ENCODE results near the gene RAB40AL. TPM values are rescaled to one million over a fixed set of nuclear protein-coding genes. Genes with fewer than 3 reads are reported as not detected.

Gene RAB40AL
- polyA plus RNA-seq, 1 of the 3 experiments (the other 2 are of a cell fraction), result 0.67 TPM

GRCh38 chrX:102934624-102935023 lies 2.4 kb upstream of the RAB40AL start:
- Histone ChIP-seq H3K27me3 (ENCODE audit: insufficient read depth) (no peaks in the 10 kb centered on the region), H3F3A (replicated peaks; ENCODE audit: insufficient read depth) (no peaks in the 10 kb centered on the region), H3K9me3 (no peaks in the 10 kb centered on the region), H3K9ac (no peak overlapping the region), H3K36me3 (replicated peaks in 1 of 2; ENCODE audit: control insufficient read depth in 1 of 2, insufficient read depth in 2 of 2, low read length in 1 of 2) (no peaks in the 10 kb centered on the region), H3K9me2 (no peaks in the 10 kb centered on the region), H3K27ac (ENCODE audit: low read depth in 2 of 2, low read length in 1 of 2) (no peak overlapping the region), H3K79me2 (ENCODE audit: insufficient read depth) (no peaks in the 10 kb centered on the region), H3K4me3 (ENCODE audit: low read depth in 2 of 2, low read length in 1 of 2) (no peak overlapping the region), H3K4me2 (no peak overlapping the region), H2AFZ (ENCODE audit: low read depth) (no peak overlapping the region), H3K4me1 (ENCODE audit: control insufficient read depth in 1 of 2, insufficient read depth in 2 of 2, low read depth in 1 of 2, low read length in 1 of 2) (no peaks in the 10 kb centered on the region), H4K20me1 (ENCODE audit: insufficient read depth) (no peaks in the 10 kb centered on the region)
- TF ChIP-seq RCOR1 (IDR thresholded peaks at IDR 0.05; ENCODE audit: low read length) (no peak), EZH2phosphoT487 (IDR thresholded peaks at IDR 0.05; ENCODE audit: borderline replicate concordance, low read depth) (no peak), RAD21 (IDR thresholded peaks at IDR 0.05; ENCODE audit: low read length) (peak; percentile 33; the same call in 1 of the 2 replicates), SMC3 (IDR thresholded peaks at IDR 0.05; ENCODE audit: low read depth, low read length) (peak; percentile 20; the same call in 1 of the 2 replicates)
- TF ChIP-seq, protein P1, sequence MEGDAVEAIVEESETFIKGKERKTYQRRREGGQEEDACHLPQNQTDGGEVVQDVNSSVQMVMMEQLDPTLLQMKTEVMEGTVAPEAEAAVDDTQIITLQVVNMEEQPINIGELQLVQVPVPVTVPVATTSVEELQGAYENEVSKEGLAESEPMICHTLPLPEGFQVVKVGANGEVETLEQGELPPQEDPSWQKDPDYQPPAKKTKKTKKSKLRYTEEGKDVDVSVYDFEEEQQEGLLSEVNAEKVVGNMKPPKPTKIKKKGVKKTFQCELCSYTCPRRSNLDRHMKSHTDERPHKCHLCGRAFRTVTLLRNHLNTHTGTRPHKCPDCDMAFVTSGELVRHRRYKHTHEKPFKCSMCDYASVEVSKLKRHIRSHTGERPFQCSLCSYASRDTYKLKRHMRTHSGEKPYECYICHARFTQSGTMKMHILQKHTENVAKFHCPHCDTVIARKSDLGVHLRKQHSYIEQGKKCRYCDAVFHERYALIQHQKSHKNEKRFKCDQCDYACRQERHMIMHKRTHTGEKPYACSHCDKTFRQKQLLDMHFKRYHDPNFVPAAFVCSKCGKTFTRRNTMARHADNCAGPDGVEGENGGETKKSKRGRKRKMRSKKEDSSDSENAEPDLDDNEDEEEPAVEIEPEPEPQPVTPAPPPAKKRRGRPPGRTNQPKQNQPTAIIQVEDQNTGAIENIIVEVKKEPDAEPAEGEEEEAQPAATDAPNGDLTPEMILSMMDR (IDR thresholded peaks at IDR 0.05), result peak; percentile 78
- WGBS (ENCODE audit: low lambda C conversion rate), result 64% methylated on average over 3 of the region's 3 CpGs
- CTCF ChIA-PET, result interaction anchor here (0.7 to 2.2 kb wide), 25 partner anchors 8 to 867 kb away, joined by 3 to 24 read pairs (median 4); no protein-coding TSS in a partner anchor
- DNase-seq, result peak; percentile 59
- POLR2A ChIA-PET, result no interaction called here

DNA sequence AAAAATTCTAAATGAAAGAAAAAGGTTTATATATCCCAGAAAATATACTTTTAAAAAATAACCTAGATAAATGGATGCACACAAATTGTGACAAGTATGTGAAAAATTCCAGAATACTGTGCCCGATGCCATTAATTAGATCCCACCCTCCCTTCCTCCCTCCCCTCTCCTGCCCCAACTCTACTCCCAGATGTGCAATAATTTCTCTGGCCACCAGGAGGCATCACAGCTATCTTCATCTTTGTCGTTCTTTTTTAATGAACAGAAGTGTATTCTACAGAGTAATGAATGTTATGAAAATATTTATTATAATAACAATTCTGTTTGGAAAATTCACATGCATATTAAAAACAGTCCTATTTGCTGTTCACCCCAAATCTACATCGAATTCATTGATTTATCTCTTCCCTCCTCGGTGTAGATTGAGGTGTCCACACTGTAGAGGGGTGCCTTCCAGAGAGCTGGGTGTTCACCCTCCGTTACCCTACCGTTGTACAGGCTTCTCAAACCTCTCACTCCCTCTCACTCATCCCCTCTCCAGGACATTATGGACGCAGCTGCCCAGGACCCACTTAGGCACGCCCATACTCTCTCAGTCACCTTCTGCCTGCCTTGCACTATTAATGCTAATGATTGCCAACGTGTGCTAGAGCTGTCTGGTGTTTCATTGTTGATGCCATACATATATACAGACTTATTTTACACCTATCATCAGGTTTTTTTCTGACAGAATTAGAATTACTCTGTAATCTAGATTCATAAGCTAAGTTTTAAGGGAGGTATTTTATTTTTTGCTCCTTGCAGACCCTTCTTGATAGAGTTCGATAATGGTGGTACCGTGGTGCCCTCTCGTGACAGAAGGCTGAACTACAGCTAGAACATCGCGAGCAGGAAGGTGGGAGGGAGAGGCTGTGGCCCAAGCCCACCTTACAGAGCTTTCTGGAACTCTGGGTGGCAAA lies 14.1 kb downstream of the RAB40AL start:
- H3K9ac ChIP-seq, result no peak overlapping the region
- no peaks in the 10 kb centered on the region for H3K79me2 ChIP-seq (ENCODE audit: insufficient read depth)
- H3K36me3 ChIP-seq (replicated peaks in 1 of 2; ENCODE audit: control insufficient read depth in 1 of 2, insufficient read depth in 2 of 2, low read length in 1 of 2), result no peaks in the 10 kb centered on the region
- ChIA-PET POLR2A (interaction anchor here (0.7 to 0.8 kb wide), 2 partner anchors 113 to 264 kb away, joined by 3 read pairs; partner anchors contain the start of gene BEX1), CTCF (interaction anchor here (0.6 to 3.5 kb wide), 51 partner anchors 9 to 890 kb away, joined by 3 to 82 read pairs (median 4); partner anchors contain the start of gene BEX1)
- no peaks in the 10 kb centered on the region for H3K27me3 ChIP-seq (ENCODE audit: insufficient read depth)
- no peak overlapping the region; a peak in 1 of 4 replicates for H3K27ac ChIP-seq (ENCODE audit: low read depth in 2 of 2, low read length in 1 of 2)
- H4K20me1 ChIP-seq (ENCODE audit: insufficient read depth), result no peaks in the 10 kb centered on the region
- WGBS (ENCODE audit: low lambda C conversion rate), result 8% methylated on average over 14 of the region's 14 CpGs
- peak; percentile 64 for DNase-seq
- peaks cover 0 to 3% of the 10 kb centered on the region in 2 experiments; a peak in 1 of 4 replicates for H3K4me1 ChIP-seq (ENCODE audit: control insufficient read depth in 1 of 2, insufficient read depth in 2 of 2, low read depth in 1 of 2, low read length in 1 of 2)
- peak overlapping the region; percentile 49 for H3K4me2 ChIP-seq
- H2AFZ ChIP-seq (ENCODE audit: low read depth), result no peak overlapping the region; the same call in 1 of the 2 replicates
- H3F3A ChIP-seq (replicated peaks; ENCODE audit: insufficient read depth), result no peaks in the 10 kb centered on the region
- peak overlapping the region; percentile 2 to 42; a peak in 2 of 4 replicates for H3K4me3 ChIP-seq (ENCODE audit: low read depth in 2 of 2, low read length in 1 of 2)
- H3K9me3 ChIP-seq, result no peaks in the 10 kb centered on the region
- H3K9me2 ChIP-seq, result no peaks in the 10 kb centered on the region
- no peak for TF ChIP-seq ZBTB33 (IDR thresholded peaks at IDR 0.05; ENCODE audit: borderline replicate concordance, low read depth)
- TF ChIP-seq ELF1 (IDR thresholded peaks at IDR 0.05), result no peak
- TF ChIP-seq SMC3 (IDR thresholded peaks at IDR 0.05; ENCODE audit: low read depth, low read length), result peak; percentile 58
- TF ChIP-seq, protein P1 (IDR thresholded peaks at IDR 0.05), result peak; percentile 72
- TF ChIP-seq RFX5 (IDR thresholded peaks at IDR 0.05; ENCODE audit: low read length), result no peak
- no peak for TF ChIP-seq MEF2A (IDR thresholded peaks at IDR 0.05; ENCODE audit: borderline replicate concordance, low read depth)
- no peak for TF ChIP-seq RCOR1 (IDR thresholded peaks at IDR 0.05; ENCODE audit: low read length)
- TF ChIP-seq GABPA (IDR thresholded peaks at IDR 0.05; ENCODE audit: low read depth), result no peak
- peak; percentile 60 for TF ChIP-seq RAD21 (IDR thresholded peaks at IDR 0.05; ENCODE audit: low read length)
- no peak for TF ChIP-seq GATA2 (CRISPR knock-in tag; IDR thresholded peaks at IDR 0.05)
- no peak for TF ChIP-seq JUND (IDR thresholded peaks at IDR 0.05)
- no peak for TF ChIP-seq TCF12 (IDR thresholded peaks at IDR 0.05)
- no peak for TF ChIP-seq NFIC (IDR thresholded peaks at IDR 0.05; ENCODE audit: borderline replicate concordance)
- no peak for TF ChIP-seq CHD2 (IDR thresholded peaks at IDR 0.05; ENCODE audit: low read length, partially characterized antibody)
- TF ChIP-seq EP300 (IDR thresholded peaks at IDR 0.05; ENCODE audit: borderline replicate concordance in 1 of 2, low read depth in 1 of 2, low read length in 1 of 2), result no peak
- TF ChIP-seq USF1 (IDR thresholded peaks at IDR 0.05; ENCODE audit: borderline replicate concordance, low read depth), result no peak
- no peak for TF ChIP-seq EZH2phosphoT487 (IDR thresholded peaks at IDR 0.05; ENCODE audit: borderline replicate concordance, low read depth)
- no peak for TF ChIP-seq FOSL2 (IDR thresholded peaks at IDR 0.05; ENCODE audit: borderline replicate concordance, low read depth)

All from SK-N-SH (cell line).